Caco-2 (cell line): ENCODE results near the gene RNU4-1. TPM values are rescaled to one million over a fixed set of nuclear protein-coding genes. Genes with fewer than 3 reads are reported as not detected.

Experiments
- BruUV-seq: library from RNA; stranded (reverse); fragments of 400-500 nt; replicated peaks from 2 replicates; lab custom pipeline; 2021; lab: Mats Ljungman, UMichigan
- CTCF ChIA-PET: fragments of 300-600 bp; sonication (Branson Sonifier 250); formaldehyde crosslinking; loops from one replicate; lab custom pipeline; 2022; ENCODE audit warnings: antibody characterized with exemption; lab: Charles Lee
- POLR2A ChIA-PET: fragments of 300-600 bp; sonication (Branson Sonifier 250); formaldehyde crosslinking; loops from one replicate; lab custom pipeline; 2022; ENCODE audit warnings: antibody characterized with exemption; lab: Charles Lee
- DNase-seq, 2 experiments: peaks; one replicate each; pipeline versions ENCODE4 v3.0.0 to v3.0.0-alpha.2; 2020 to 2022
- H3K27me3 ChIP-seq: replicated peaks from 2 replicates; pipeline ENCODE4 v1.6.0; 2011; ENCODE audit warnings: low read length; ENCODE audit not compliant: control insufficient read depth, insufficient read depth
- H3K36me3 ChIP-seq: 2 replicates; pipeline ENCODE4 v1.5.1; 2011; ENCODE audit warnings: low read length; ENCODE audit not compliant: control insufficient read depth, insufficient read depth
- H3K4me1 ChIP-seq: fragments of 250-450 bp; sonication (Bioruptor Pico); 2 replicates; pipeline ENCODE4 v1.5.1; 2020; ENCODE audit warnings: mild to moderate bottlenecking
- H3K4me3 ChIP-seq: 2 replicates; pipeline ENCODE4 v1.5.1; 2011; ENCODE audit warnings: low read depth, mild to moderate bottlenecking, control low read depth, low read length
- H3K9me3 ChIP-seq: fragments of 250-450 bp; sonication (Bioruptor Pico); 2 replicates; pipeline ENCODE4 v1.5.1; 2020; ENCODE audit warnings: mild to moderate bottlenecking, moderate library complexity
- H3K27ac Mint-ChIP-seq: one replicate; pipeline ENCODE4 v1.8.0; 2022; ENCODE audit warnings: mixed read lengths; ENCODE audit not compliant: unreplicated experiment
- H3K27me3 Mint-ChIP-seq: one replicate; pipeline ENCODE4 v1.8.0; 2022; ENCODE audit warnings: mixed read lengths; ENCODE audit not compliant: insufficient read depth, unreplicated experiment
- H3K36me3 Mint-ChIP-seq: one replicate; pipeline ENCODE4 v1.8.0; 2022; ENCODE audit warnings: mild to moderate bottlenecking, mixed read lengths; ENCODE audit not compliant: insufficient read depth, unreplicated experiment
- H3K4me1 Mint-ChIP-seq: one replicate; pipeline ENCODE4 v1.8.0; 2022; ENCODE audit warnings: low read depth, mixed read lengths; ENCODE audit not compliant: unreplicated experiment
- H3K4me3 Mint-ChIP-seq: one replicate; pipeline ENCODE4 v1.8.0; 2022; ENCODE audit warnings: mild to moderate bottlenecking, moderate library complexity, mixed read lengths; ENCODE audit not compliant: unreplicated experiment
- H3K9me3 Mint-ChIP-seq: one replicate; pipeline ENCODE4 v1.8.0; 2022; ENCODE audit warnings: mixed read lengths; ENCODE audit not compliant: unreplicated experiment
- intact Hi-C: fragments of 100-400 bp; cut with micrococcal nuclease; formaldehyde crosslinking; loops from one replicate; pipeline ENCODE4 v1.10.0; 2022; ENCODE audit not compliant: unreplicated experiment
- total RNA-seq: library from RNA; stranded (reverse); gene quantifications from 2 replicates; pipeline ENCODE4 v1.2.3, GENCODE V29; 2022
- TF ChIP-seq, protein P1 (sequence below), 2 experiments: fragments of 200-600 bp in 1 of 2; IDR thresholded peaks; 1 replicate in 1 of 2; 2 replicates in 1 of 2; pipeline versions ENCODE4 v1.5.1 to v1.8.0; 2011 to 2022; ENCODE audit warnings: antibody characterized with exemption in 1 of 2, control low read depth in 1 of 2, inconsistent platforms in 1 of 2, low read depth in 1 of 2, low read length in 1 of 2, mild to moderate bottlenecking in 1 of 2, moderate library complexity in 1 of 2; ENCODE audit not compliant: insufficient read depth in 1 of 2, severe bottlenecking in 1 of 2, unreplicated experiment in 1 of 2

The RNU4-1 gene
- total RNA-seq, 1 experiment from 2014 or later, result 3,645 TPM

DNA sequence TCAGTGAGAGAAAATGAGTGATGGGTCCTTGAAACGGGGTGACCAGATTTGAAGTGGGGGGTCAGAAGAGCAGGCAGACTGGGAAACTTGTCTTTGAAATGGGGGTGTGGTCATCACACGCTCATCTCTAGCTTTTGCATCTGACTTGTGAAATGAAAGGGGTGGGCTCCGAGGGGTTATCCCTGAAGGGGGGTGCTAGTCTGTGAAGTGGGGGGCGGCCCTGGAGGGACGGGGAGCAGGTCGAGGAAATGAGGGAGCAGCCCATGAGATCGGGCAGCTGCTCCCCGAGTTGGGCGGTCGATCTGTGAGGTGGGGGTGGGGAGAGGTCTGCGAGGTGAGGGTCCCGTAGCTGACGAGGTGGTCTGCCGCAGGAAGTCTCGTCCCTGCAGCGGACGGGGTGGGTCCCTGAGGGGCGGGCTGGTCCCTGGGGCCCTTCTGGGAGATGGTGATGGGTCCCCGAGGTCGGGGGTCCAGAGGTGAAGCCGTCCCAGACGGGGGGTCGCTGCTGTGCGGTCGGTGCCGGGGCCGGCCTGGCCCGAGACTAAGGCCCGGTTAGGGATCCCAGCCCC lies 28.0 kb downstream of the RNU4-1 start:
- CTCF ChIA-PET, result interaction anchor here (0.6 to 7.3 kb wide), 11 partner anchors 8 to 63 kb away, joined by 3 to 229 read pairs (median 7); partner anchors contain the start of genes RNU4-2, RPLP0 and SIRT4
- BruUV-seq, result no TSS peak
- no peaks in the 10 kb centered on the region for H3K9me3 Mint-ChIP-seq
- peaks cover 17% of the 10 kb centered on the region for H3K36me3 Mint-ChIP-seq
- Histone ChIP-seq H3K27me3 (no peaks in the 10 kb centered on the region), H3K36me3 (no peaks in the 10 kb centered on the region; the same call in 1 of the 2 replicates), H3K4me1 (peaks cover 43% of the 10 kb centered on the region), H3K4me3 (peak overlapping the region; percentile 96), H3K9me3 (no peaks in the 10 kb centered on the region)
- H3K27me3 Mint-ChIP-seq, result no peaks in the 10 kb centered on the region
- peak overlapping the region; percentile 91 for H3K4me3 Mint-ChIP-seq
- POLR2A ChIA-PET, result interaction anchor here (0.6 to 4.7 kb wide), 8 partner anchors 8 to 68 kb away, joined by 3 to 117 read pairs (median 9); partner anchors contain the start of genes RNU4-1, RNU4-2 and RPLP0
- peak overlapping the region; percentile 86 for H3K27ac Mint-ChIP-seq
- peaks cover 14% of the 10 kb centered on the region for H3K4me1 Mint-ChIP-seq
- TF ChIP-seq, protein P1, sequence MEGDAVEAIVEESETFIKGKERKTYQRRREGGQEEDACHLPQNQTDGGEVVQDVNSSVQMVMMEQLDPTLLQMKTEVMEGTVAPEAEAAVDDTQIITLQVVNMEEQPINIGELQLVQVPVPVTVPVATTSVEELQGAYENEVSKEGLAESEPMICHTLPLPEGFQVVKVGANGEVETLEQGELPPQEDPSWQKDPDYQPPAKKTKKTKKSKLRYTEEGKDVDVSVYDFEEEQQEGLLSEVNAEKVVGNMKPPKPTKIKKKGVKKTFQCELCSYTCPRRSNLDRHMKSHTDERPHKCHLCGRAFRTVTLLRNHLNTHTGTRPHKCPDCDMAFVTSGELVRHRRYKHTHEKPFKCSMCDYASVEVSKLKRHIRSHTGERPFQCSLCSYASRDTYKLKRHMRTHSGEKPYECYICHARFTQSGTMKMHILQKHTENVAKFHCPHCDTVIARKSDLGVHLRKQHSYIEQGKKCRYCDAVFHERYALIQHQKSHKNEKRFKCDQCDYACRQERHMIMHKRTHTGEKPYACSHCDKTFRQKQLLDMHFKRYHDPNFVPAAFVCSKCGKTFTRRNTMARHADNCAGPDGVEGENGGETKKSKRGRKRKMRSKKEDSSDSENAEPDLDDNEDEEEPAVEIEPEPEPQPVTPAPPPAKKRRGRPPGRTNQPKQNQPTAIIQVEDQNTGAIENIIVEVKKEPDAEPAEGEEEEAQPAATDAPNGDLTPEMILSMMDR (IDR thresholded peaks at IDR 0.05; ENCODE audit: insufficient read depth in 1 of 2, low read depth in 1 of 2, low read length in 1 of 2, severe bottlenecking in 1 of 2, unreplicated experiment in 1 of 2), result no peak
- intact Hi-C loops, result loop anchor here (1.0 to 2.0 kb wide), 2 partner anchors 37 to 64 kb away; partner anchors contain the start of gene RPLP0
- no peak for DNase-seq

DNA sequence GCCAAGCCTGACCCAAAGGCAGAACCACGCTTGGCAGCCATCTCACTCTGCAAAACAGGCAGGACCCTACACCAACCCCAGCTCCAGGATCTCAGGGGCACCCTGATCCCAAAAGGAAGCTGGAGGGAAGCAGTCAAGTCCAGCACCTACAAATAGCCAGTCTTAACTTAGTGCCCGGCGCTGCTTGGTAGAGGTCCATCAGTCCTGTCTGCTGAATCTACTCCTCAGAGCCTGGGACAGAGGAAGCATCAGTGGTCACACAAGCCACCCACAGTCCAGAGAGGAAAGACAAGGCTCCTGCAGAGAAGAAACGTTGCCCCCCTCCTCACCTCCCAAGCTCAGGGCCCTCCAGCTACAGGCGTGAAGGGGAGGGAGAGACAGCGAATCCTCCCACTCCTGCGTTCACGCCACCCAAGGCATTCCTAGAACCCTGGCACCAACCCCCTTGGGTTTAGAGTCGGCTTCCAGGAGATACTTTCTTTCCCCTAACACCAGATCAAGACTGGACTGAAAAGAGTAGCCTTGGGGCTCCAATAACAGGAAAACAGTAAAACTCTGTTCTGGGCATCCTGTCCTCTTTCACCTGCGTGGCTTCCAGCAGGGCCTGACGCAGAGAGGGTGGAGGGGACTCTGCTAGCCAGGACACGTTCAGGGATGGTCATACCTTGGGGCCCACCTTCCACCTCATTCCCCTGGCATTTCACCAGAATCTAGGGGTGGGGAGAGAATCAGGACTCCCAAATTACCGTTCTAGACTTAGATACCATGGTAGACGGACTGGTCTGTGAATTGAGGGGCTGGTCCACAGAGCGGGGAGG lies 28.7 kb downstream of the RNU4-1 start:
- Mint-ChIP-seq H3K36me3 (peaks cover 22% of the 10 kb centered on the region), H3K4me3 (peak overlapping the region; percentile 91), H3K27me3 (no peaks in the 10 kb centered on the region), H3K27ac (peak overlapping the region; percentile 86), H3K9me3 (no peaks in the 10 kb centered on the region), H3K4me1 (peaks cover 14% of the 10 kb centered on the region)
- H3K4me1 ChIP-seq, result peaks cover 50% of the 10 kb centered on the region
- intact Hi-C loops, result loop anchor here (2.0 kb wide), 1 partner anchor 63 kb away; the partner anchor contains the start of gene RPLP0
- H3K4me3 ChIP-seq, result peak overlapping the region; percentile 96
- H3K27me3 ChIP-seq, result no peaks in the 10 kb centered on the region
- H3K36me3 ChIP-seq, result no peaks in the 10 kb centered on the region; the same call in 1 of the 2 replicates
- H3K9me3 ChIP-seq, result no peaks in the 10 kb centered on the region
- ChIA-PET CTCF (interaction anchor here (1.6 to 7.3 kb wide), 3 partner anchors 27 to 63 kb away, joined by 27 to 229 read pairs (median 73); partner anchors contain the start of gene RPLP0), POLR2A (interaction anchor here (0.6 to 4.7 kb wide), 7 partner anchors 19 to 63 kb away, joined by 3 to 117 read pairs (median 9); partner anchors contain the start of genes RNU4-1, RNU4-2 and RPLP0)
- peak in 1 of 2 experiments; percentile 9 for DNase-seq
- TF ChIP-seq, protein P1 (IDR thresholded peaks at IDR 0.05; ENCODE audit: insufficient read depth in 1 of 2, low read depth in 1 of 2, low read length in 1 of 2, severe bottlenecking in 1 of 2, unreplicated experiment in 1 of 2), result no peak
- BruUV-seq, result no TSS peak

DNA sequence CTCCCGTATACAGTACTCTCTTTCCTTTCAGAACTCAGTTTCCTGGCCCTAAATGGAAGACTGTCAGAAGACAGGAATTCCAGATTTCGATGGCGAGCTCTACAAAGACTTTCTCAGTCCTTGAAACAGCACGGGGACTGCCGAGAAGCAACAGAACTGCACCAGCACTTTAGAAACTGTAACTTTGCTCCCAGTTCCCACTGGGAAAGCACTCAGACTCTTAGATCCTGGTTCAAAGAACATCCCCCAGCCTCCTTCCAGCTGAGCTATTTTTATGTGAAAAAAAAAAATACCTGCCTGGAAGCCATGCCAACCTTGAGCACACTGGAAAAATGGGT lies 29.3 kb downstream of the RNU4-1 start:
- Histone ChIP-seq H3K9me3 (no peaks in the 10 kb centered on the region), H3K4me1 (peaks cover 54% of the 10 kb centered on the region), H3K27me3 (no peaks in the 10 kb centered on the region), H3K4me3 (no peak overlapping the region), H3K36me3 (no peaks in the 10 kb centered on the region; the same call in 1 of the 2 replicates)
- Mint-ChIP-seq H3K27ac (peak overlapping the region; percentile 68), H3K36me3 (peaks cover 22% of the 10 kb centered on the region), H3K27me3 (no peaks in the 10 kb centered on the region), H3K4me3 (peak overlapping the region; percentile 91), H3K4me1 (peaks cover 14% of the 10 kb centered on the region), H3K9me3 (no peaks in the 10 kb centered on the region)
- BruUV-seq, result no TSS peak
- intact Hi-C loops, result loop anchor here (2.0 kb wide), 1 partner anchor 63 kb away; the partner anchor contains the start of gene RPLP0
- DNase-seq, result no peak
- CTCF ChIA-PET, result interaction anchor here (5.0 to 7.3 kb wide), 2 partner anchors 26 to 34 kb away, joined by 73 to 229 read pairs; no protein-coding TSS in a partner anchor
- TF ChIP-seq, protein P1 (IDR thresholded peaks at IDR 0.05; ENCODE audit: insufficient read depth in 1 of 2, low read depth in 1 of 2, low read length in 1 of 2, severe bottlenecking in 1 of 2, unreplicated experiment in 1 of 2), result no peak
- POLR2A ChIA-PET, result interaction anchor here (1.1 to 4.7 kb wide), 4 partner anchors 28 to 63 kb away, joined by 5 to 117 read pairs (median 20); partner anchors contain the start of gene RPLP0
